Peyer's patch (tissue), 4 donors: ENCODE measurements around the gene LIPA. TPM values are rescaled to one million over a fixed set of nuclear protein-coding genes. Genes with fewer than 3 reads are reported as not detected.

Experiments
- DNase-seq, 3 donors: peaks; one replicate each; pipeline ENCODE4 v3.0.0-alpha.2; 2017 to 2019
- H3K27ac ChIP-seq, 4 donors: fragments of 200-600 bp; sonication (generic); one replicate each; pipeline ENCODE4 v1.5.1; 2016 to 2019
- H3K27me3 ChIP-seq, 2 donors: fragments of 200-600 bp; sonication (generic); one replicate each; pipeline ENCODE4 v1.5.1; 2019
- H3K36me3 ChIP-seq, 3 donors: fragments of 200-600 bp; sonication (generic); one replicate each; pipeline ENCODE4 v1.5.1; 2016 to 2019
- H3K4me1 ChIP-seq, 4 donors: fragments of 200-600 bp; sonication (generic); one replicate each; pipeline ENCODE4 v1.5.1; 2016 to 2019
- H3K4me3 ChIP-seq, 4 donors: fragments of 200-600 bp; sonication (generic); 1 replicate in 3 of 4; 2 replicates in 1 of 4; pipeline ENCODE4 v1.5.1; 2016 to 2019; ENCODE audit warnings: mild to moderate bottlenecking in 1 of 4
- H3K9me3 ChIP-seq, 4 donors: fragments of 200-600 bp; sonication (generic); one replicate each; pipeline ENCODE4 v1.5.1; 2016 to 2019; ENCODE audit warnings: mild to moderate bottlenecking in 1 of 4
- POLR2A ChIP-seq, 2 donors: fragments of 450-650 bp; IDR thresholded peaks; one replicate each; pipeline ENCODE4 v1.5.1; 2017; ENCODE audit warnings: antibody characterized with exemption in 2 of 2, mild to moderate bottlenecking in 2 of 2, moderate library complexity in 2 of 2
- total RNA-seq, 4 donors: library from RNA; depleted of rRNA; stranded (reverse); fragments of >200 nt; gene quantifications; one replicate each; pipeline ENCODE4 v1.1.0, GENCODE V29; 2016
- TF ChIP-seq, protein P1 (sequence below), 6 experiments: fragments of 450-650 bp in 4 of 6; fragments of 200-600 bp in 2 of 6; sonication (generic) in 1 of 6; IDR thresholded peaks; one replicate each; pipeline ENCODE4 v1.5.1; 2017 to 2019; ENCODE audit warnings: antibody characterized with exemption in 6 of 6, mild to moderate bottlenecking in 3 of 6, moderate library complexity in 1 of 6

LIPA gene
- total RNA-seq, 4 donors from 2014 or later: 30.5 to 349 (median 116) TPM

DNA sequence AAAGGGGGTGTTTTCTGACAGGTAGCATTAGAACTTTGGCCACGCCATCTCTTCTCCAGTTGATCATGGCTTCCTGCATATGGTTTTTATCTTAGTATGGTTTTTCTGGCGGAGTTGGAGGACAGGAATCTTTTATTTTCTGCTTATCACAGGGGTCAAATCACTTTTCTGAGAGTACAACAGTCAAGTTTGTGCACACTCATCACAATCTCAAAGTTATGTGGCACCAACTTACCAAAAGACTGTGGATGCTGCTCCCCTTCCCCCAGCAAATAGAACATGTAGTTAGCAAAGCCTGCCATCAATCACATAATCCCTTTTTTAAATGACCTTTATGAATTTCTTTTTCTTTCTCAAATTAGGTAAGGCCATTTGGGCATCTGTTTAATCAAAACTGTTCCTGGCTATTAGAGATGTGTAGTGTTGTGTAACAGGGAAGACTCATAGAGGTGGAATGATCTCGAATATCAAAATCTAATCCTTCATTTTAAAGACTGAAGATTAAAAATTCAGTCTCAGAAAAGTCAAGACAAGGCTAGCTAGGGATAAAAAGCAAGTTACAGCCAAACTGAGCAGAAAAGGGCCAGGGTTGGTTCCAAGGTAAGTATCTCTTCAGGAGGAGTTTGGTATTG, 40.7 kb downstream of the LIPA start:
- Histone ChIP-seq H3K9me3 (no peaks in the 10 kb centered on the region), H3K4me3 (no peak overlapping the region), H3K4me1 (peaks cover 0 to 18% (median 9%) of the 10 kb centered on the region in 4 donors), H3K36me3 (peaks cover 0 to 17% (median 0%) of the 10 kb centered on the region in 3 donors), H3K27ac (no peak overlapping the region), H3K27me3 (peaks cover 0 to 8% of the 10 kb centered on the region in 2 donors)
- no peak for DNase-seq
- TF ChIP-seq, protein P1, sequence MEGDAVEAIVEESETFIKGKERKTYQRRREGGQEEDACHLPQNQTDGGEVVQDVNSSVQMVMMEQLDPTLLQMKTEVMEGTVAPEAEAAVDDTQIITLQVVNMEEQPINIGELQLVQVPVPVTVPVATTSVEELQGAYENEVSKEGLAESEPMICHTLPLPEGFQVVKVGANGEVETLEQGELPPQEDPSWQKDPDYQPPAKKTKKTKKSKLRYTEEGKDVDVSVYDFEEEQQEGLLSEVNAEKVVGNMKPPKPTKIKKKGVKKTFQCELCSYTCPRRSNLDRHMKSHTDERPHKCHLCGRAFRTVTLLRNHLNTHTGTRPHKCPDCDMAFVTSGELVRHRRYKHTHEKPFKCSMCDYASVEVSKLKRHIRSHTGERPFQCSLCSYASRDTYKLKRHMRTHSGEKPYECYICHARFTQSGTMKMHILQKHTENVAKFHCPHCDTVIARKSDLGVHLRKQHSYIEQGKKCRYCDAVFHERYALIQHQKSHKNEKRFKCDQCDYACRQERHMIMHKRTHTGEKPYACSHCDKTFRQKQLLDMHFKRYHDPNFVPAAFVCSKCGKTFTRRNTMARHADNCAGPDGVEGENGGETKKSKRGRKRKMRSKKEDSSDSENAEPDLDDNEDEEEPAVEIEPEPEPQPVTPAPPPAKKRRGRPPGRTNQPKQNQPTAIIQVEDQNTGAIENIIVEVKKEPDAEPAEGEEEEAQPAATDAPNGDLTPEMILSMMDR (IDR thresholded peaks at IDR 0.05): no peak
- no peak for TF ChIP-seq POLR2A (IDR thresholded peaks at IDR 0.05)

DNA sequence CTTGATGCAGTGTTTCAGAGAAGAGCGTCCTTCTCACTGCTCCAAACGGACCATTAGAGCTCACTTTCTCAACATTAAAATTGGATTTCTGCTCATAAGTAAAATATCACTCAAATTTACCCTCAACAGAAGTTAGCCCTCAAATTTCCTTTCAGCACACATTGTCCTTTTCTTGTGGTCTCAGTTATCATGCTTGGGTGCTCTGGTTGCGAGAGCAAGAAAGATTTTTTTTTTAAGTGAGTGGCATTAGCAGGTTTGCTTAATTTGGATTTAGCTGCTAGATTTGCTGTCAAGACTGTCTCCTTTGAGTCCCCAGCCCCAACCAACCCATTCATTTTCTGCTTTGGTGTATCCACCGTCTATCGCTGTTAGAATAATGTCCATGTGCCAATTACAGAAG, 41.9 kb downstream of the LIPA start:
- TF ChIP-seq, protein P1 (IDR thresholded peaks at IDR 0.05): no peak
- no peak for TF ChIP-seq POLR2A (IDR thresholded peaks at IDR 0.05)
- Histone ChIP-seq H3K4me1 (peaks cover 0 to 18% (median 9%) of the 10 kb centered on the region in 4 donors), H3K27me3 (peaks cover 0 to 8% of the 10 kb centered on the region in 2 donors)

DNA sequence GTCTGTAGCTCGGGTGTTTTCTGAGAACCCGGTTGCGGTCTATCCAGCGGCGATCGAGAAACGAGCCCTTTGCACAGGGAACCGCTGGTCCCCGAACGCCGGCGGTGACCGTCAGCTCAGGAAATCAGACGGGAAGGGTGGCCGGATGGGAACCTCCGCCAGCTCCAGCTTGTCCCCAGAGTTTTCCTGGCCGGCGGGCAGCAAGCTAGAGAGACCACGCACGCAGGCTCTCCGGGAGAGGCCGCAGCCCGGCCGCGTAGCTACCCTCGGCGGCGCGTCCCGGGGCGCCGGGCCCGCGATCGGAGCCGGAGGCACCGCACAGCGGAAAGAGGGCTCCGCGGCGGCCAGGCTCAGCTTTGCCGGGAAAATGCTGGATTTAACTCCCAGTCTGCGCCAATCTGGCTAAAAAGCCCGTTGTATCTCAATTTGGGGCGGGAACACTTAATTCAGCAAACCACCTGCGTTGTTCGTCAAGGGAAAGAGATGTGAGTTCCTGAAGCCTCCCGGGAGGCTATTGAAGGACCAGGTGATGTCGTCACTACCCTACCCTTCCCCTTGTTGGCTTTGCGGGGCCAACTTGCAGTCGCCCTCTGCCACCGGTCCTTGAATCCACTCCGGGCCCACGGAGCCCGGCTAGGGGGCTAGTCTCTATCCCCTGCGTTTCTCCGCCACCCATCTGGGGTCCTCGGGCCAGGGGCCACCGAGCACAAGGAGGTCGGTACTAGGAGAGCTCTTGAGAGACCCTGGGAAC, 43.6 kb downstream of the LIPA start:
- TF ChIP-seq POLR2A (IDR thresholded peaks at IDR 0.05): no peak
- TF ChIP-seq, protein P1 (IDR thresholded peaks at IDR 0.05): no peak
- peaks cover 0 to 8% of the 10 kb centered on the region in 2 donors for H3K27me3 ChIP-seq
- no peaks in the 10 kb centered on the region for H3K9me3 ChIP-seq
- no peaks in the 10 kb centered on the region for H3K36me3 ChIP-seq
- peak overlapping the region; percentile 52 to 75 (median 65) for H3K27ac ChIP-seq
- peaks cover 0 to 18% (median 9%) of the 10 kb centered on the region in 4 donors for H3K4me1 ChIP-seq
- H3K4me3 ChIP-seq: peak overlapping the region; percentile 28 to 58 (median 48)
- DNase-seq: peak; percentile 29 to 60 (median 59)

More for the DNA sequence above, 41.9 kb downstream of the LIPA start:
- DNase-seq: no peak
- H3K27ac ChIP-seq: no peak overlapping the region
- H3K36me3 ChIP-seq: peaks cover 0 to 5% (median 0%) of the 10 kb centered on the region in 3 donors
- no peak overlapping the region for H3K4me3 ChIP-seq
- no peaks in the 10 kb centered on the region for H3K9me3 ChIP-seq

DNA sequence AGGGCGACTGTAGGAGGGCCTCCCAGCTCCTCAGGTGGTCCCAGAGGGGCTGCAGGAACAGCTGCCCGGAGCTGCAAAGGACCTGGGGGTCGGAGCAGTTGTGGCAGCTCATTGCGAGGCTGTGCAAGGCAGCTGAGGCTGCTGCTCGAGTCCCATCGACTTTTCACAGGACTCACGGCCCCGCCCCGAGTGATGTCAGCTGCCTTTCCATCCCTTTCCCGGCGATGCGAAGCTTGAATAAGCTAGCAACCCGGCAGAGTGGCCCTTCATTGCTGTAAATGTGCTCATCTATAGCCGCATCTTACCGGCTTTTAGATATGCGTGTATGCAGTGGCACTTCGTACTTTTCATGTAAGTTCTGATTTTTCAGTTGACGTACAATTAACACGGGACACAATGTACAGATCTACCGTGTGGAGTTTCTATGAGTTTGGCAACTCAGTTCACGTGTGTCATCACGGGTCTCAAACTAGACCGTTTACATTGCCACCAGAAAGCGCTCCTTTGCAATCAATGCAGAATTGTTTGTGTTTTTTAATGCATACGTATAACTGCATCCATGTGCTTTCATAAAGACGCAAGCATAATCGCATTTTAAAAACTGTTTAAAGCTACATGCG, 44.3 kb downstream of the LIPA start, which contains the start of gene CH25H:
Gene CH25H (minus strand): TSS at position 137 of the 620 bp plus-strand sequence. CDS start 25 bp downstream, at position 112.
- peaks cover 0 to 18% (median 9%) of the 10 kb centered on the region in 4 donors for H3K4me1 ChIP-seq
- peak; percentile 55 to 87 (median 64) for DNase-seq
- peaks cover 0 to 8% of the 10 kb centered on the region in 2 donors for H3K27me3 ChIP-seq
- H3K27ac ChIP-seq: peak within 1 kb of the TSS; percentile 52 to 75 (median 65)
- no peaks in the 10 kb centered on the region for H3K9me3 ChIP-seq
- peak in 1 of 2 donors; percentile 25 for TF ChIP-seq POLR2A (IDR thresholded peaks at IDR 0.05)
- TF ChIP-seq, protein P1 (IDR thresholded peaks at IDR 0.05): no peak
- H3K36me3 ChIP-seq: no peaks in the 10 kb centered on the region
- H3K4me3 ChIP-seq: peak within 1 kb of the TSS; percentile 28 to 58 (median 48)

DNA sequence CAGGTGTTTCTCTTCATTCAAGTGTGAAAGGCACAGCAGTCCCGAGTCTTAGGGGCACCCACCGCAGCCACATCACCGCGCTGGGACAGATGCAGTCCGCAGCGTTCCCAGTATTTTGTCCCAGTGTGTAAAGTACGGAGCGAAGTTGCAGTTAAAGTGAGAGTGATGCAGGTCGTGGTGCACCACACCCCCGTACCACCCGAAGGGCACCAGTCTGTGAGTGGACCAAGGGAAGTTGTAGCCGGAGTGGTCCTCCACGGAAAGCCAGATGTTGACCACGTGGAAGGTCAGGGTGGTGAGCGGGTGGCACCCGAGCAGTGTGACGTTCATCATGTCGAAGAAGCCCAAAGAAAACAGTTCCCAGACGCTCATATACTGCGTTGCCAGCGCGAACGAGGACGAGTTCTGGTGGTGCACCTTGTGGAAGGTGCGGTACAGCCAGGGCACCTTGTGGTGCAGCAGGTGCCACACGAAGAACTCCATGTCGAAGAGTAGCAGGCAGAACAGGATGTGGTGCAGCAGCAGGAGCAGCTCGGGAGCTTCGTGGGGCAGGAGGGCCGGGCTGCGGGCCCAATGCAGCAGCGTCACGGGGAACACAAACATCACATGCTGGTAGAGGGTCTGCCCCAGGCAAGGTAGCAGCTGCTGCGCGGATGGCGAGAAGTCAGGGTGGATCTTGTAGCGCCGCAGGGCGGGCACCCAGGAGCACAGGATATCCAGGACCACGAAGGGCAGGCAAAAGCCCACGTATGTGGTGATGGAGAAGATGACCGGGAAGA, 45.0 kb downstream of the LIPA start:
- peaks cover 0 to 8% of the 10 kb centered on the region in 2 donors for H3K27me3 ChIP-seq
- peaks cover 0 to 18% (median 9%) of the 10 kb centered on the region in 4 donors for H3K4me1 ChIP-seq
- H3K9me3 ChIP-seq: no peaks in the 10 kb centered on the region
- H3K36me3 ChIP-seq: no peaks in the 10 kb centered on the region
- peak; percentile 53 to 71 (median 60) for DNase-seq
- no peak for TF ChIP-seq POLR2A (IDR thresholded peaks at IDR 0.05)
- TF ChIP-seq, protein P1 (IDR thresholded peaks at IDR 0.05): no peak
- peak overlapping the region; percentile 52 to 75 (median 65) for H3K27ac ChIP-seq
- peak overlapping the region; percentile 28 to 58 (median 48) for H3K4me3 ChIP-seq
